ENCODE measurements around the gene USP38. TPM values are rescaled to one million over a fixed set of nuclear protein-coding genes. Genes with fewer than 3 reads are reported as not detected.

The USP38 gene
- total RNA-seq, 1 donor from 2014 or later, result 12.9 TPM

DNA sequence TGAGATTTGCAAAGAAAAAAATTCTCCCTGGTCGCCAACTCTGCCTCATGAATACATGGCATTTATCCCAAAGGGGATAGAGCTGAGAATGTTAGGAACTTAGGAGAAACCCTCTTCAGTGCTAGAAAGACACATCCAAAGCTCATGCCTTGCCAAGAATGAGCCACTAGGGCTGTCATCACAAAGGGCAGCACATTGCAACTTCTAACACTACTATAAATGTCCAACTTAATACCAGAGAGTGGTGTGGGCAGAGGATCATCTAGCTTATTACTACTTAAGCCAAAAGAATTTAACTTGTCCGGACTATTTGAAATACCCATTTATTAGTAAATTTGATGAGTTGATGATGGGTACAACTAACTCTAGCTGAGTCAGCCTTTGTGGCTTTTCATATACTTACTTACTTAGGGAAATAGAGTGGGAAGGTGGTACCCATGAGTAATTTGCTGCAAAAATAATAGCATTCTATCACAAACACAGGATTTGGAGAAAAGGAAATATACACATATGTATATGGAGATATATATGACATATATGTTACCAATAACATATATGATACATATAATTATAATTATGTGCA, 85.6 kb downstream of the USP38 start:
- ATAC-seq, result no peak

Other genes with a start within 250 kb of the USP38 start
- 30.2 TPM for gene GAB1, start 152.0 kb downstream of the USP38 start, total RNA-seq